Skeletal muscle satellite cell (primary cell): ENCODE results near the gene DIPK1B. TPM values are rescaled to one million over a fixed set of nuclear protein-coding genes. Genes with fewer than 3 reads are reported as not detected.

Experiments
- H3K27me3 ChIP-seq: 2 replicates; pipeline ENCODE4 v1.7.0; 2013; ENCODE audit warnings: low read length; ENCODE audit not compliant: control insufficient read depth, insufficient read depth
- H3K36me3 ChIP-seq: 2 replicates; pipeline ENCODE4 v1.7.0; 2013; ENCODE audit warnings: mild to moderate bottlenecking, control low read depth, low read length; ENCODE audit not compliant: insufficient read depth
- H3K4me1 ChIP-seq: 2 replicates; pipeline ENCODE4 v1.7.0; 2013; ENCODE audit warnings: low read length; ENCODE audit not compliant: control insufficient read depth, insufficient read depth
- H3K4me2 ChIP-seq: 2 replicates; pipeline ENCODE4 v1.7.0; 2013; ENCODE audit warnings: mild to moderate bottlenecking, low read length
- H3K4me3 ChIP-seq: 2 replicates; pipeline ENCODE4 v1.7.0; 2013; ENCODE audit warnings: low read length
- H3K9ac ChIP-seq: 2 replicates; pipeline ENCODE4 v1.7.0; 2013; ENCODE audit warnings: mild to moderate bottlenecking, low read depth, low read length, moderate library complexity
- H3K9me3 ChIP-seq: replicated peaks from 2 replicates; pipeline ENCODE4 v1.7.0; 2013; ENCODE audit warnings: mild to moderate bottlenecking, control low read depth, low read length
- total RNA-seq: library from RNA; depleted of rRNA; stranded (reverse); fragments of >200 nt; gene quantifications from 2 replicates; pipeline ENCODE4 v1.2.3, GENCODE V29; 2012; rRNA removed

DIPK1B gene
- total RNA-seq = 0.51 TPM in 1 of 2 replicates, not detected in the other

DNA sequence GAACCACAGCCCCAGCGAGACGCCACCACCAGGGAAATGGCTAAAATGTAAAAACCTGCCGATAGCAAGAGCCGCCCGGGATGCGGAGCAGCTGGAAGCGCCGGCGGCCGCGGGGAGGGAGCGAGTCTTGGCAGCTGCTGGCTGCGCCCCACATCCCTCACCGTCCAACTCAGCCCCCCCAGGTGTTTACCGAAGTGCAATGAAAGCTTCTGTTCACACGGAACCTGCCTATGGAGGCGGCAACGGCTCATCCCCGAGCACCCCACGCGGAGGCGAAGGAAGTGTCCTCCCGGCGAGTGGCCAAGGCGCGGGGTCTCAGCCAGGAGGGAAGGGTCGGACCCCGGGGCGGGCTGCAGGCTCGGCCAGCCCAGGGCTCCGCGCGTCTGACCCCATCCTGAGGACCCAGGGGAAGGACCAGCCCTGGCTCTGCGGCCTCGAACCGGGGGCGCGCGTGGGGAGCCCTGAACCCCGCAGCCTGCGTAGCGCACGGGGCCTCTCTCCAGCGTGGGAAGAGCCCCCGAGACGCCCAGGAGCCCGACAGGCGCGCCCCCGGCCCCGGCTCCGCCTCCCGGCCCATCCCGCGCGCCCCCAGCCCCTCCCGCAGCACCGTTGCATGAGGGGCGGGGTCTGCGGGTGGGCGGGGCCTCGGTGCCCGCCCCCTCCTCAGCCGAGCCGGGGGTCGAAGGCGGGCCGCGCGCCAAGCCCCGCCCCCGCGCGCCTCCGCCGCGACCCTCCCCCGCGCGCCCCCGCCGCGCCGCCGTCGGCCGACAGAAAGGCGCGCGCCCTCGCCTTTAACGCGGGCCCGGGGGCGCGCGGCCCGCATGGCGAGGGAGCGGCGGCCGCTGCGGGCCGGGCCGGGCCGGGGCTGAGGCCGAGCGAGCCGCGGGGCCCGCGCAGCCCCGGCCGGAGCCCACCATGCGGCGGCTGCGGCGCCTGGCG lies at the start of gene DIPK1B:
Gene DIPK1B (plus strand): TSS at position 822 of the 939 bp plus-strand sequence. CDS start 94 bp downstream, at position 916.
- Histone ChIP-seq H3K9ac (no peak within 1 kb of the TSS), H3K36me3 (no peaks in the 10 kb centered on the region)

DNA sequence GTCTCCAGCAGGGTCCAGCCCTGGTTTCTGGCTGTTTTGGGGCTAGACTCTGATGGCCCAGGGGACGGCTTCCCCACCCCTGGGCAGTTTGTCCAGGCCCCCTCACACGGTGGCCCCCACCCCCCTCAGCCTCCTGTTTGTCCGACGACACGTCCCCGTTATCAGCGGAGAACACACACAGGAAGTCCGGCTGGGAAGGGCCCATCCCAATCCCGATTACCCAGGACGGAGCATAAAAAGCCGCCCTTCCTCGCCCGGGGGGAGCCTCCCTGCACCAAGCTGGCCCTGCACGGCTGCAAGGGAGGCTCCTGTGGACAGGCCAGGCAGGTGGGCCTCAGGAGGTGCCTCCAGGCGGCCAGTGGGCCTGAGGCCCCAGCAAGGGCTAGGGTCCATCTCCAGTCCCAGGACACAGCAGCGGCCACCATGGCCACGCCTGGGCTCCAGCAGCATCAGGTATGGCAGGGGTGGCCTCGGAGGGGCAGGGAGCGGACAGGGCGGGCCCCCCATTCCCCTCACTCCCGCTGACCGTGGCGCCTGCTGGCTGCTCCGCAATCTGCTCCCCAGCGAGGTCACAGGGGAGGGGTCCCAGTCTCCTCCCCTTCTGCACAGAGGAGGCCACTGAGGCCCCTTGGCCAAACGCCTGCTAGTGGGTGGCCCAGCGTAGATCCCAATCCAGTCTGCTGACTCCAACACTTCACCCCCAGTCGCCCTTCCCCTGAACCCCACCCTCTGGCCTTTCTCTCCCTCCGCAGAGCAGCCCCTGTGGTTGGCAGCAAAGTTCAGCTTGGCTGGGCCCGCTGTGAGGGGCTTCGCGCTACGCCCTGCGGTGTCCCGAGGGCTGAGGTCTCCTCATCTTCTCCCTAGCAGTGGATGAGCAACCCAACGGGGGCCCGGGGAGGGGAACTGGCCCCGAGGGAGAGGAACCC lies 49.5 kb upstream of the DIPK1B start, which contains the start of gene EGFL7:
Gene EGFL7 (plus strand): TSS at position 261 of the 926 bp plus-strand sequence. CDS start 5,367 bp downstream, outside the sequence.
- Histone ChIP-seq H3K27me3 (peaks cover 22% of the 10 kb centered on the region), H3K9ac (no peak within 1 kb of the TSS)

More for the DNA sequence above, at the start of gene DIPK1B:
- H3K4me1 ChIP-seq = no peaks in the 10 kb centered on the region
- H3K4me2 ChIP-seq = no peak within 1 kb of the TSS
- no peaks in the 10 kb centered on the region for H3K9me3 ChIP-seq
- no peak within 1 kb of the TSS for H3K4me3 ChIP-seq
- H3K27me3 ChIP-seq = peaks cover 35% of the 10 kb centered on the region

DNA sequence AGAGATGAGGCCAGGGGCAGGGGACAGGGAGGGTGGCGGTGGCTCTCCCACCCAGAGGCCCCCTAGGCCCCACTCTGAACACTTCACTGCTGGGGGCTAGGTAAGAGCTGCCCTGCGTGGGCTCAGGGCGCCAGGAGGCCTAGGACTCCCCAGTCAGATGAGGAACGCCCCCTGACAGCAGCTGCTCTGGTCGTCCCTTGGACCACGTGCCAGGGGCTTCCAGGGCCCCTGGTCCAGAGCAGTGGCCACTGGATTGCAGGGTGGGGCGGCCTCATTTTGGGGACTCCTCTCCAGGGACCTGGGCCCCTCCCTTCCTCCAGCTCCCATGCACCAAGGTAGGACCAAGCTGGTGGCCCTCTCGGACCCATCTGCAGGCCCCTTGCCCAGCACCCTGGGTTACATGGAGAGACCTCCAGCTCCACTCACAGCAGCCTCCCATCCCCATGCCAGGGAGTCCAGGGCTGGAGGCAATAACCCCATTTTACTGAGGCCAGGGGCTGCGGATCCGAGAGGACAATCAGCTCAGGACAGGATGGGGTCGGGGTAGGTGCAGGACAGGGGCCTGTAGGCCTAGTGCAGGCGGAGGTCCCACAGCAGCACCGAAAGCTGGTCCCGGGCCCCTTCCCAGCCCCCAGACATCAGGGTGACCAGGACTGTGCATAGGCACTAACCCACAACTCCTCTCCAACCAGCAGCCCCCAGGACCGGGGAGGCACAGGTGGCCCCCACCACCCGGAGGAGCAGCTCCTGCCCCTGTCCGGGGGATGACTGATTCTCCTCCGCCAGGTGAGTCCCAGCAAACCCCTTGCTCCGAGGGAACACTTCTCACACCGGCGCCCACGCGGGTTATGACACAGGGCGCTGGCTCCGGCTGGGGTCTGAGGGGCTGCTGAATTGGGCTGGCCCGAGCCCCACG lies 48.1 kb upstream of the DIPK1B start:
- no peaks in the 10 kb centered on the region for H3K9me3 ChIP-seq
- H3K4me1 ChIP-seq = peaks cover 4% of the 10 kb centered on the region
- peak overlapping the region; percentile 78 for H3K4me2 ChIP-seq
- H3K36me3 ChIP-seq = no peaks in the 10 kb centered on the region
- H3K4me3 ChIP-seq = no peak overlapping the region
- H3K9ac ChIP-seq = no peak overlapping the region
- H3K27me3 ChIP-seq = peaks cover 8% of the 10 kb centered on the region

More for the DNA sequence above, 49.5 kb upstream of the DIPK1B start, which contains the start of gene EGFL7:
- no peaks in the 10 kb centered on the region for H3K36me3 ChIP-seq
- no peak within 1 kb of the TSS for H3K4me2 ChIP-seq
- H3K9me3 ChIP-seq = no peaks in the 10 kb centered on the region
- no peak within 1 kb of the TSS for H3K4me3 ChIP-seq
- peaks cover 4% of the 10 kb centered on the region for H3K4me1 ChIP-seq

DNA sequence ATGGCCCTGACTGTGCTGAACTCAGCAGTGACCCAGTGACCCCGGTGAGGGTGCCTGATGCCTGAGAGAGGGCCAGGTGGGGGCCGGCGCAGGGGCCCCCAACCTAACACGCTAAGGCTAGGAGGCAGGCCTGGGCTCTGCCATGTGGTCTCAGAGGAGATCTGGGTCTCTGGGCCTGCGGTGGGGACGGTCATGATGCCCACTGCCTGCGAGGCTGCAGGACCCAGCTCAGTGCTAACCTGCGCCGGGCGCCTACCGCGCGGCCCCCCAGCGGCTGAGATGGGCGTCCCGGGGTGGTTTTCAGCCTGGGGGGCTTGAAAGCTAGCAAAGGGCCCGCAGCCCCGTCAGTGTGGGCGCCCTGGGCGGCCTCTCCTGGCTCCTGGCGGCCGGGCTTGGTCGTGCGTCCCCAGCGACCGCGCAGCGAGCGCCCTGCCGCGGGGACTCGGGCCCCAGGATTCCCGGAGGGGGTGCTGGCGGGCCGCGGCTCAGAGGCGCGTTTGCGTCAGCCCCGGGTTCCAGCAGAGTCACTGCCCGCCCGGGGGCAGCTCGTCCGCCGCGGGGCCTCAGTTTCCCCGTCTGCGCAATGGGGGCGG lies 47.2 kb upstream of the DIPK1B start:
- Histone ChIP-seq H3K4me2 (peak overlapping the region; percentile 78), H3K36me3 (no peaks in the 10 kb centered on the region), H3K4me1 (peaks cover 4% of the 10 kb centered on the region), H3K9ac (no peak overlapping the region), H3K4me3 (peak overlapping the region; percentile 59), H3K27me3 (peaks cover 4% of the 10 kb centered on the region), H3K9me3 (no peaks in the 10 kb centered on the region)

DNA sequence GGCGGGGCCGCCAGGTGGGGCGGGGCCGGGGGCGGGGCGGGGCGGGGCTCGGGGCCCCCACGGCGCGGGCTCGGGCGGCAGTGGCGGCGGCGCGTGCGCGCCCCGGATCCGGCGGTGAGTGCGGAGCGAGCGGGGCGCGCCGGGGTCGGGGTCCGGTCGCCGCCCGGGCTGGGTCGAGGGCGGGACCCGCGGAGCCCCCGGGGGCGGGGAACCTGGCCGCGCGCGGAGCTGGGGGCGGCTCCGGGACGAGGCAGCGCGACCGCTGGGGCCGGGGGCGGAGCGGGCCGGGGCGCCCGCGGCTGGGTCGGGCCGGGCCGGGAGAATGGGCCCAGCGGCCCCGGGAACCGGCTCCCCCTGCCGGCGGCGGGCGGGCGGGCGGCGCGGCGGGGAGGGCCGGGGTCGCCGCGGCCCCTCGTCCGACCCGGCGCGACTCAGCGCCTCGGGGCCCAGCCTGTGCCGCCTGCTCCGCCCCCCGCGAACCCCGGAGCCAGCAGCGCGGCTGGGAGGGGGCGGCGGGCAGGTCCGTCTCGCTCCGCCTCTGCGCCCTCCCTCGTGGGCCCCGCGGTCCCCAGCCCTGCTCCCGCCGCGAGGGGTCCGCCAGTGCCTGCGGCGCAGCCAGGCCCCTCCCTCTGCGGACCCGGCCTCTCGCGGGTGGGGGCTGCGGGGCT lies 46.5 kb upstream of the DIPK1B start:
- Histone ChIP-seq H3K4me1 (peaks cover 4% of the 10 kb centered on the region), H3K9me3 (no peaks in the 10 kb centered on the region), H3K9ac (no peak overlapping the region), H3K36me3 (no peaks in the 10 kb centered on the region), H3K4me3 (peak overlapping the region; percentile 59), H3K27me3 (peaks cover 8% of the 10 kb centered on the region), H3K4me2 (peak overlapping the region; percentile 78)

DNA sequence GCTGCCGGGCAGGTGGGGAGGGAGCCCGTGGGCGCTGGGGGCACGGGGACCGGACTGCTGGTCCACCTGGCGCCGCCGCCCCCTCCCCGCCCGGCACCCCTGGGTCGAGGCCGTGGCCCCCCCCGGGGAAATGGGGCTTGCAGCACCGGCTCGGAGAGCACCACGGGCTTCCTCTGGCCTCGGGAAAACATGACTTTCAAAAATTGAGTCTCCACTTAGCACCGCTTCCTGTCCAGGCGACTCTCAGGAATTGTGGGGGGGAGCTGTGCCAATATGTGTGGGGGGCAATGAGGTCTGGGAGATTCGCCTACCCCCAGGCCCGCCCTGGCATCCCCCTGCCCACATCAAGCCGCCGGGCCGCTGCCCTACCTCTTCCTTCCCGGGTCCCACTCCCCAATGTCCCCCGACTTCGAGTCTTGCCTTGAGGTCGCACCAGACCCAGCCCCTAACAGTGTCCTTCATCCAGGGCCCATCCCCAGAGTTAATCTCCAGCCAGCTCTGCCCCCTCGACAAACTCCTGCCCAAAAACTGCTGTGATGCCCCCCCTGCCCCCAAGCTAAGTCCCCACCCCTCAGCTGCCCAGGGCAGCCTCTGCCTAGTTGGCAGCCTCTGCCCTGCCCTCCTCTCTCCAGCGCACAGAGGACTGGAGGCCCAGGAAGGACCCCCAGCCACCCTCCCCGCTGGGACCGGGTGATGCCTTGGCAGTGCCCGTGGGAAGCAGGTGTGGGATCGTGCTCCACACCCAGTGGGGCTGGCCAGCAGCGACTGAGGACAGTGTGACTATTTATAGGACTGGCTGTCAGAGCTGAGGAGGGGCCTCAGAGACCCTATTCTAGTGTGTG lies 45.8 kb upstream of the DIPK1B start:
- peak overlapping the region; percentile 54 for H3K4me3 ChIP-seq

DNA sequence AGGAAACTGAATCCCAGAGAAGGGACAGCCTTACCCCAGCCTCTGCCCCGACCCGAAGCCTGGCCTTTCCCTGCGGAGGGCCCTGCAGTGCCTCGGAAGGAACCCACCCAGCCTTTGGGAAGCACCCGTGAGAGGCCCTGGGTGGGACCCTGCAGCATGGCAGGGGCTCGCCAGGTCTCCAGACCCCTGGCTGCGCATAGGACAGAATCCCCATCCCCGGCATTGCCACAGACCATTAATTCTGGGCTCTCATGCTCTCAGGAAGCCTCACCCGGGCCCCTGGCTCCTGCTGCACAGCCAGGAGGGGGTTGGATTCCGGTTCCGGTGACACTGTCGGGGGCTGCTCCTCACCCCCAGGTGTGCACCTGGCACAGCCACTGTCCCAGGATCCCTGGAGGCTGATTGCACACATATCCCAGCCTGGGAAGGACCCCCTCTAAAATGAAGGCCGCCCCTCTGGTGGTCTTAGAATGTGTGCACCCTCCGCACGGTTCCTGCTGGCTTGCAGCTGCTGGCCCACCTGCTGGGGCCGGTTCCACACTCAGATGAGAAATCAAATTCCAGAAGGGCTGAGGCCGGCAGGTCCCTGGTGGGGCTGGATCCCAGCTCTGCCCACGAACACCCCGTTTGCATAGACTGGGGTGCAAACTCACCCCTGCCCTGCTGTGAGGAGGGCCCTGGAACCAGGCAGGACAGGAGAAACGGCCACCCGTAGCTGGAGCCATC lies 45.0 kb upstream of the DIPK1B start:
- H3K4me1 ChIP-seq = peaks cover 4% of the 10 kb centered on the region
- no peaks in the 10 kb centered on the region for H3K36me3 ChIP-seq
- H3K9ac ChIP-seq = no peak overlapping the region
- no peak overlapping the region for H3K4me3 ChIP-seq
- no peak overlapping the region for H3K4me2 ChIP-seq
- peaks cover 8% of the 10 kb centered on the region for H3K27me3 ChIP-seq
- H3K9me3 ChIP-seq = no peaks in the 10 kb centered on the region

More for the DNA sequence above, 45.8 kb upstream of the DIPK1B start:
- peak overlapping the region; percentile 77 for H3K4me2 ChIP-seq
- H3K4me1 ChIP-seq = peaks cover 4% of the 10 kb centered on the region
- no peaks in the 10 kb centered on the region for H3K36me3 ChIP-seq
- H3K9ac ChIP-seq = no peak overlapping the region
- H3K9me3 ChIP-seq = no peaks in the 10 kb centered on the region
- peaks cover 8% of the 10 kb centered on the region for H3K27me3 ChIP-seq

DNA sequence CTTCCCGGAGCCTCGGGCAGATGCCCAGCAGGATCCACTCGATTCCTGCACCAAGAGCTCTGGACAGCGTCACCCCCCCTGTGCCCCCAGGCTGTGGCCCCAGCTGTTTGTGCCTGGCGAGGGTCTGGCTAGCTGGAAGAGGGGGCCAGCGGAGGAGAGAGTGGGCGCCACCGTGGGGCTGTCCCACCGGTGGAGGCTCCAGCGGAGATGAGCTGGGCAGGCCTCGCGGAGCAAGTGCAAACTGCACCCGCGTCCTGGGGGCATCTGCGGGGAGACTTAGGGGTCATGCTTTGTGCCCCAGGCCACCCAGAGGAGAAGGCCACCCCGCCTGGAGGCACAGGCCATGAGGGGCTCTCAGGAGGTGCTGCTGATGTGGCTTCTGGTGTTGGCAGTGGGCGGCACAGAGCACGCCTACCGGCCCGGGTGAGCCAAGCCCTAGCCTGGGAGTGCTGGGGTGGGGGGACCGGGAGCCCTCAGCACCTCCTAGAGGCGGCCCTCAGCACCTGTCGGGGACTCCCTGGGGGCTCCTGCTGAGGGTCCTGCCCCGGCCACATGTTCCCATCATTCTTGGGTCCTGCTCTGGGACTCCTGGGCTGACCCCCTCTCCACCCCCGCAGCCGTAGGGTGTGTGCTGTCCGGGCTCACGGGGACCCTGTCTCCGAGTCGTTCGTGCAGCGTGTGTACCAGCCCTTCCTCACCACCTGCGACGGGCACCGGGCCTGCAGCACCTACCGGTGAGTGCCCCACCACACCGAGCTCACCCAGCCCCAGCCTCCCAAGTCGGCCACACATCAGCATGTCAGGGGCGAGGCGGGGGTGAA lies 44.2 kb upstream of the DIPK1B start:
- H3K4me2 ChIP-seq = no peak overlapping the region
- no peaks in the 10 kb centered on the region for H3K36me3 ChIP-seq
- H3K4me1 ChIP-seq = peaks cover 4% of the 10 kb centered on the region
- peaks cover 8% of the 10 kb centered on the region for H3K27me3 ChIP-seq
- no peak overlapping the region for H3K9ac ChIP-seq
- H3K4me3 ChIP-seq = no peak overlapping the region
- H3K9me3 ChIP-seq = no peaks in the 10 kb centered on the region
